Sciatic nerve (tissue), 2 donors: ENCODE results near the gene MAML3. TPM values are rescaled to one million over a fixed set of nuclear protein-coding genes. Genes with fewer than 3 reads are reported as not detected.
A peak's percentile ranks its signal among the peaks of the same experiment; 100 is the strongest.

ENCODE experiments used
- ATAC-seq: fragments of 200-7000 bp; cut with Tn5 transposase; one replicate; pipeline ENCODE4 v1.9.1; 2020; ENCODE audit warnings: mild to moderate bottlenecking, moderate library complexity
- DNase-seq: peaks from one replicate; pipeline ENCODE4 v3.0.0-alpha.2; 2020; ENCODE audit warnings: low spot score
- intact Hi-C: fragments of 100-400 bp; cut with DNase I; formaldehyde crosslinking; loops from one replicate; pipeline ENCODE4 v1.14.2; 2022
- total RNA-seq: library from RNA; stranded (reverse); fragmentation: NEBNext Ultra II Directional; extraction: Animal tissue kit (Norgen Biotek cat#: 25700); gene quantifications from one replicate; pipeline ENCODE4 v1.2.1, GENCODE V29; 2021
- donor health status: DM: no; HTN: no; CAD: no.
- donor health status: DM: no; HTN: no; CAD: no.

Gene MAML3
- total RNA-seq, 1 donor from 2014 or later: 11.0 TPM

DNA sequence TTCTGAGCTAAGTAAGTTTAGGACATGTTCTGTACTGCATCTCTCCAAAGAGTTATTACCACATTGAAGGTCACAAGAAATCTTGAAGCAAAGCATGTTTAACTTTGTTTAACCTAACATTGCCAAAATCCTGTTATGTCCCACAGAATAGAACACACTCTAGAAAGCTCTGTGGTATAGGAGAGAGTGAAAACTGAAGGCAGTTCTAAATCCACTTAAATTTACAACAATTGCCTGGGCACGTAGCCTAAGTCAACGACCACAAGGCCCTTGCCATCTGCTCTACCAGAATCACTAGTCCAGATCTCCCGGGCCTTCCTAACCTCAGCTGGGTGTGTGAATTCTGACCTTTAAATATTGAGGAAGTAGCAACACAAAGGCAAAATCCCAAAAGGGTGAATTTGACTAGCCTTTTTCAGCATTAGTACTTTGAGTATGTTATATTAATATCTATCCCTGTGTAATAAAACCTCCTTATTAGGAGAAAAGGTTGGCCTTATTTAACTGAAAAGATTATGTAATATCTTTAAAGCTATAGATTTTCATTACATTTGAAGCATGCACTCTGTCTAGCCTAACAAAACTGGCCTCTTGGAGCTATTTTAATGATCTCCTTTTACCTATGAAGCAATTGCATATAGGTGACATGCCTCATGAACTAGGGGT lies 4.5 kb upstream of the MAML3 start:
- intact Hi-C loops: loop anchor here (5.0 to 10.0 kb wide), 2 partner anchors 84 to 424 kb away; no protein-coding TSS in a partner anchor
- ATAC-seq (no peak), DNase-seq (no peak)

DNA sequence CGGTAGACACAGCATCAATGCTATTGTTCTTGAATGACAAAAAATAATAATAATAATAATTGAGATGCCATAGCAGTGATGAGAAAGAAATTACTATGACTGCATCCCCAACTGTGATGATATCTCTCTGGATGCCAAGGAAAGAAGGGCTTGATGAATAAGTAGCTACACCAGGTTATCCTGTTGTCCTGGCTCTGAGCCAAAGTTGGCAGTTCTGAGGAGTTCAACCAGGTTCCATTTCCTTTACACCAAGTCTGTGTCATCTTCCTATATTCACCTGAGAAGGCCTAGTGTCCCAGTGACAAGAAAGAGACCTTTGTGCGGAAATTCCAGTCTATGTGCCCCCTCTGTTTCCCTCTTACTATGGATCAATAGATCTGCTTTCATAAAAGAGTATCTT lies 3.4 kb upstream of the MAML3 start:
- intact Hi-C loops: loop anchor here (5.0 to 10.0 kb wide), 2 partner anchors 85 to 423 kb away; no protein-coding TSS in a partner anchor
- ATAC-seq (no peak), DNase-seq (no peak)

DNA sequence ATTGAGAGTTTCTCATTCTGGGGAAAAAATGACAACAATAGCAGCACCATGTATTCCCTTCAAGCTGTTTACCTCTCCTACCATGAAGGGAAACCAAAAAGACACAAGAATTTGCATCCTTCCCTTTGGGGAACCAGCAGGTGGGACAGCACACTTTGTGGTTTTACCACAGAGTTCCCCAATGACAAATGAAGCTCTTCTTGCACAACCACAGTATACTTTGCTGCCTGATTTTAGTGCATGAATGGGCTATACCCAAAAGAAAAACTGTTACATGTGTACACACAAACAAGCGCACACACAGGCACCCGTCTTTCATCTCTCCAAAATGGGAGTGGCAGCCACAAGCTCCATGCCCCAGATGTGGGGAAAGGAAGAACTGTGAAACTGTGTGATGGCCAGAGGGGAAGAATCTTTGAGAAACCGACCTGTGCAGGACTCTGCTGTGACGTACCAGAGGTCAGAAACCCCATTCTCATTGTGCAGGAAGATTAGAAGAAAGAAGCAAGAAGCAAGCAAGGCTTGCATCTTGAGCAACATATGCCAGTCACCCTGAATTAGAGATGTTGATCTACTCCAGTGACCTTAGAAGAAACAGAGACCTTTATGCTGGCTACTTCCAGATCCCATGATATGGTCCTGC lies 2.7 kb upstream of the MAML3 start:
- intact Hi-C loops: loop anchor here (5.0 to 10.0 kb wide), 2 partner anchors 86 to 422 kb away; no protein-coding TSS in a partner anchor
- ATAC-seq: no peak
- DNase-seq: no peak

DNA sequence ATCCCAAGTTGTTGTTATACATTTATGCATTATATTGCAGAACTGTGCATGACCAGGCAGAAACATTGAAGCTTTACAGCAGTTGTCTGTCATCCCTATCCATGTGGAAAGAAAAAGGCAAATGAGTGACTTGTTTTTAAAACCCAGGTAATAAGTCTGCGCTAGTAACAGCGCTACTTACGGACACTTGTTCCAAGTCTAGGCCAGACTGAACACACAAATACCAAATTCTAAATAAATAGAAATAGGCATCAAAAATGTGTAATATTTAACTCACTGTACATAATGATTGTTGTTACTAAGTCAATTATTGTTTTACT lies 548 bp upstream of the MAML3 start:
- ATAC-seq: no peak
- intact Hi-C loops: loop anchor here (1.0 to 10.0 kb wide), 3 partner anchors 21 to 420 kb away; no protein-coding TSS in a partner anchor
- no peak for DNase-seq

DNA sequence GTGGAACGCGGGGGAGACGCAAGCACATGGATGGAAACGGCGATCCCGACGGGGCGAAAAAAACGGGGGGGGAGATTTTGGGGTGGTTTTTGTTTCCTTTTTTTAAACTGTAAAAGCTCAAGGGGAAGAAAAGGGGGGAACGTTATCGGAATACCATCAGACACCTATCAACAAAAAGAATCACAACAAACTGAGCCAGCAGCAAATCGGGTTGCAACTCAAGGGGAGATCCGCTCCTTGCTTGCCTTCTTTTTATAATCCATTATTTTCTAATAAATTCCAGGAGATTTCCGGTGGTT lies 616 bp downstream of the MAML3 start:
- intact Hi-C loops: loop anchor here (5.0 to 10.0 kb wide), 2 partner anchors 99 to 419 kb away; no protein-coding TSS in a partner anchor
- DNase-seq (no peak), ATAC-seq (no peak)

DNA sequence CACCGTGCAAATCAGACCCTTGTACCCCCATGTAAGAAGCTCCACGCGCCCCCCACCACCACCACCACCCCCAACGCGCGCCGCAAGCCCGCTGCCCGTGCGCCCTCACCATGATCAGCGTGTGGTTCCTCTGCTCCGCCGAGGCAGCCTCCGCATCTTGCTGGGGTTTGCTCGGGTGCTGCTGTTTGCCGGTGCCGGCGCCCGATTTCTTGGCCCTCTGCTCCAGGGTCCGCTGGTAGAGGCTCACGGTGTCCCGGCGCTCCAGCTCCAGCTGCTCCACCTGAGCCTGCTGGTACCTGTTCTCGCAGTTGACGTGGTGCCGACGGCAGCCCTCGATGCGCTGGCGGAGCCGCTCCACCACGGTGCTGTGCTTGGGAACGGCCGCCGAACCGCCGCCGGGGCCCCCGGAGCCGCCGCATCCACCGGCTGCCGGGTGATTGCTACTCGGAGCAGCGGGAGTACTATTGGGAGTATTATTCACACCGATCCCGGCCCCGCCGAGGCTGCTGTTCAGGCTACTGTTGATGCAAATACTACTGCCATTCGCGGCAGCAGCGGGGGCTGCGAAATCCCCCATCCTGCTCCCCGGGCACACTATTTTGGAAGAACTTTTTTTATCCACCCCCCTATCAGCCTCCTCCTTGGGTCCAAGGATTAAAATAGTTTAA lies 1.1 kb downstream of the MAML3 start:
- intact Hi-C loops: loop anchor here (5.0 to 10.0 kb wide), 2 partner anchors 99 to 418 kb away; no protein-coding TSS in a partner anchor
- DNase-seq: peak; percentile 79
- ATAC-seq: peak; percentile 3

DNA sequence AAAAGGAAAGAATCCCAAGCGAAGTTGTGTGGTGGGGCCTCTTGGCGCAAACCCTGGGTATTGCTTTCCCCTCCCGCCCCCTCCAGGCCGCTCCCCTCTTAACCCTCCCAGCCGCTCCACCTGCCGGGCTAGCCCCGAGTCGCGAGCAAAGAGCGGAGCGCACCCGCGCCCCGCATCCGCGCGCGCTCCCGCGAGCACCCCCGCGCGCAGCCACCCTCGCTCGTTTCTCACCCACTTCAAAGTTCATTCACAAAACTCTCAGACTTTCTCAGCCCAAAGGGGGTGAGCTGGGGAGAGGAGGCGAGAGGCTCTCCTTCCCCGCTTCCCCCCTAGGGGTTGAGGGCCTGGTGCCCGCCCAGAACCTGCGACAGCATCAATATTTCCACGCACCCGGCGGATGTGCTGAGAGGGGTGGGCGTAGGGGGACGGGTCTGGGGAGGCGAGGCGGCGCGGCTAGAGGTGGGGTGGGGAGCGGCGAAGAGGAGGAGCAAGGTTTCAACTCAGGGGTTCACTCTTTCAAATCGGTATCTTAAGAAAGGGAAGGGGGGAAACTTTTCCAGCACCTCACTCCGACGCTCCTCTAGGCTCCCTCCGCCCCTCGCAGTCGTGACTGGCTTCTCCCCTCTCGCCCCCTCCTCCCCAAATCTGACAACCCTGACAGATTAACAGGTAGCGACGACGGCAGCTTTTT lies 1.8 kb downstream of the MAML3 start:
- DNase-seq (peak; percentile 83), ATAC-seq (peak; percentile 37)
- intact Hi-C loops: loop anchor here (5.0 to 10.0 kb wide), 2 partner anchors 100 to 417 kb away; no protein-coding TSS in a partner anchor

DNA sequence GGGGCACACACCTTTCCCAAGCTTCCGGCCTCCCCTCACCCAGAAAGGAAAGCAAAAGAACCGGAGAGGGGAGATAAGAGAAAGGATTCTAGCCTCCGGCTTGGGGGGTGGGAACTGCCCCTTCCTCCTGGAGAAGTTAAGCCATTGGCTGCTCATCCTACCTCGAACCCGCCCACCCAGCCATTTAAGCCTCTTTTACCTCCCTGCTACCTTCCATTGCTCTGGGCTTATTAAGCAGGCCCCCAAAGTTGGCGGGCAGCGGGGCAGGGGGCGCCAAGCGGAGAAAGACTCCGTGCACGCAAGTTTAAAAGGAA lies 2.3 kb downstream of the MAML3 start:
- ATAC-seq: peak; percentile 35
- intact Hi-C loops: loop anchor here (5.0 to 10.0 kb wide), 2 partner anchors 101 to 417 kb away; no protein-coding TSS in a partner anchor
- peak; percentile 83 for DNase-seq

DNA sequence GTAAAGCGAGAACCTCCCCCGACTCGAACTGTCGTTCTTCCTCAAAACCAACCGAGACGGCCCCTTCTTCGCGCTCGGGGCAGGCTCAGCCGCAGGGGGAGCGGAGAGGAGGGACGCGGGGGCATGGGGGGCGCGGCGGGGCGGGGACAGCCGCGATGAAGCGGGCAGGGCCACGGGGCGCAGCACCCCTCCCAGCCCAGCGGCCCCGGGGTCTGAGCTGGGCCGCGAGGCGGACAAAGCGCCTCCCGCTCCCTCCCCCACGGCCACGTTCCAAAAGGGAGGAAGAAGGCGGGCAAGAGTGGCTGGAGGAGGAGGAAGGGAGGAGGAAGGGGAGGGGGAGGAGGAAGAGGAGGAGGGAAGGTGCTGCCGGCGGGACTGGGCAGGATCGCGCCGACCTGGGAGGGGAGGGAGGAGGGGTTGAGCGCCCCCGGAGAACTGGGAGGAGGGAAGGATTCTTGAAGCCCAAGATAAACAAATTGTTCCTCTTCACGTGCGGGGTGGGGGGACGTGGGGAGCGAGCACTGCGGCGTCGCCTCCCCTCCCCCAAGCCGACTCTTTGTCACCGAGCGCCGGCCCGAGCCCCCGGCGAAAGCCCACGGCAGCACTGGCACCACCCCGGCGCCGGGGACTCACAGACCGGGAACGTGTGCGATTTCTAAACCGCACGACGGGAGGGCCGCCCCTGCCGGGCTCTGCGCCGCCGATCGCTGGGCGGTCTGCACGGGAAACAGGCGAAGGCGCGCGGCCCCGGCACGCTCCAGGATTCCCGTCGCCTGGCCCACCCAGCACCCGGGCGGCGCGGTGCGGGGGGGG lies 2.9 kb downstream of the MAML3 start:
- intact Hi-C loops: loop anchor here (5.0 to 10.0 kb wide), 2 partner anchors 101 to 416 kb away; no protein-coding TSS in a partner anchor
- peak; percentile 95 for DNase-seq
- peak; percentile 82 for ATAC-seq

DNA sequence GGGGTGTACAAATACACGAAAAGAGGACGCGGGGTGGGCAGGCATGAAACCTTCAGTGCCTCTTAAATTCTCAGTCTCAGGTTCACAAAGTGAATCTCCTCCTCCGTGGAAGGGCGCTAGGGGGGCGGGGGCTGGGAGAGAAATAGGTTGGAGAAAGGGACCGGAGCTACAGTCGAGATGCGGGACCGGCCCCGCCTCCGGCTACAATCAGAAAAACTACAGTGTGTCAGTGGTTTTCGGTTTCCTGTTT lies 3.4 kb downstream of the MAML3 start:
- ATAC-seq: no peak
- intact Hi-C loops: loop anchor here (5.0 to 10.0 kb wide), 2 partner anchors 102 to 416 kb away; no protein-coding TSS in a partner anchor
- no peak for DNase-seq

DNA sequence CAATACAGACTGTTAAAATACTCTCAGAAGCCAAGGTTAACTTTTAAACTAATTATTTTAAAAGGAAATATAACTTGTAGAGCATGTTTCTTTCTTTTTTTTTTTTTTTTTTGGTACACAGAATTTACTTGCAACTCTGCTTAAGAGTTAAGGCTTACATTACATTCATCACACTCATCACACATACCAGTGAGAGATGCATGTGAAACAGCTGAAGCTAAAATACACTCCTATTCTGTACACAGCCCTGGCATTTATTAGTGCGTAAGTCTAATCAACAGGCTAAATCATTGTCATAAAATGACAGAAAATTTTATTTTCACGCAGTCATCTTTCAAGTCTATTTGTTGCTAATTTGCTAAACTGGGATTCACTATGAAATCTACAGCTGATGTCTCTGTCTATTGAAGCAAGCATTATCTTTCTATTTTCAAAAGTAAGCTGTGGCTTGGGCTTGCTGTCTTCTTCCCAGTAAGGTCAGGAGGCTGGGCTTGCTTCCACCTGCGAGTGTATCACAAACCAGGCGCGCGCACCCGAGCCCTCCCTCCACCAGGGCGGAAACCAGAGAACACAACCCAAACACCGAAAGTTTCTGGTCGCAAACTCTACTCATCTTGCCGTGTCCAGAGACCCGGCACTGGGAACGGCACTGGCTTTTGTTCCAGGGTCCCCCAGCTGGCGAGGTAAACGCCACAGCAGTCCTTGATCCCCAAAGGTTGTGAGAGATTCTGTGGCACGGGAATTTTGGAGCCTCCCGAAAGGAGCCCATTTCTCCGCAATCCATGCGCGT lies 3.9 kb downstream of the MAML3 start:
- ATAC-seq (peak; percentile 34), DNase-seq (peak; percentile 84)
- intact Hi-C loops: loop anchor here (5.0 to 10.0 kb wide), 2 partner anchors 102 to 415 kb away; no protein-coding TSS in a partner anchor

DNA sequence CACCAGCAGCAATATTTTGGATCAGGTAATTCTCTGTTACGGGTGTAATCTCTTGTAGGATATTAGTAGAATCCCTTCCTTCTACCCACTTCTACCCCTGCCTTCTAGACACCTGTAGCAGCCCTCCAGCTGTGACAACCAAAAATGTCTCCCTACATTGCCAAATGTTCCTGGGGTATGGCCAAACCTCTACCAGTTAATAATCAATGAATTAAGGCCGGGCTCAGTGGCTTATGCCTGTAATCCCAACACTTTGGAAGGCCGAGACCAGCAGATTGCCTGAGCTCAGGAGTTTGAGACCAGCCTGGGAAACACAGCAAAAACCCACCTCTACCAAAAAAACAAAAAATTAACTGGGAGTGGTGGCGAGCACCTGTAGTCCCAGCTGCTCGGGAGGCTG lies 9.9 kb downstream of the MAML3 start:
- DNase-seq: no peak
- intact Hi-C loops: no loop called here
- no peak for ATAC-seq

DNA sequence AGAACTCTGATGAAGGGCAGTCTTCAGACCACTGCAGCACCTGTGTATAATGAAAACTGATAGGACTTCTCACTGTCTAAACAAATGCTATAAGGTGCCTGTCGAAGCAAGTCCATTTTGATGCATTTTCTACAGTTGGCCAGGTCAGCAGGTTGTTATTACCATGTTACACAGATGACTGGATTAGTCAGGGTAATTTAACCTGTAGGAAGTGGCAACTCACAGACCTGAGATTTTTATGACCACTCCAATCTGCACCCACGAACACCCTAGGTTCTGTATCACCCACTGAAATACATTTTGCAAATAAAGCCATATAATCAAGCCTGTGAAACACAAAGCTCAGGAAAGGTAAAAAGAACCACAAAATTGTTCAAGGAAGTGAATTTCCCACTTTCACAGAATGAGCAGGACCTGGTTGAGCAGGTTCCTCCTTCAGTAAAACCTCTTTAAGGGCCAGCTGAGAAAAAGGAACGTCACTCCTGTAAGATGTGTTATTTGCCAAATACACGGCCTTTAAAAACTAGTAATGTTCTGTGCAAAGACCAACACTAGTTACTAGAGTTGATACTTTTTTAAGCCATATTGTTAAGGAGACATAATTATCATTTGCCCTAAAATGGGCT lies 12.7 kb downstream of the MAML3 start:
- DNase-seq: no peak
- intact Hi-C loops: no loop called here
- no peak for ATAC-seq

DNA sequence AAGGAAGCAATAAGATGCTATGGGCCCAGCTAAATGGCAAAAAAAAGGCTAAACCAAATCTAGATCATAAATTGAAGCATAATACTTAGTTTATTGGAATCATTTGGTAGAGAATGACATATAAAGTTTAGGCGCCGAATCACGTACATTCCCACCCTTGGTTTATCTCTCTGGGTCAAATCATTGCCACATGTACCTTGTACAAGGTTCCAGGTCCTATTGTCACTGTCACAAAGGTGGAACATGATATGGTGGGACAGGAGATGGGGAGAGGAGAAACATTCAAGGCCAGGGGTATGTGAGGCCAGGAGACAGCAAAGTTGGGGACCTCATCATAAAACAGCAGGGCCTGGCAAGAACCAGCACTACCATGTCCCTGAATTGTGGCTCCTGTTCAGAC lies 13.4 kb downstream of the MAML3 start:
- DNase-seq (no peak), ATAC-seq (no peak)
- intact Hi-C loops: no loop called here

DNA sequence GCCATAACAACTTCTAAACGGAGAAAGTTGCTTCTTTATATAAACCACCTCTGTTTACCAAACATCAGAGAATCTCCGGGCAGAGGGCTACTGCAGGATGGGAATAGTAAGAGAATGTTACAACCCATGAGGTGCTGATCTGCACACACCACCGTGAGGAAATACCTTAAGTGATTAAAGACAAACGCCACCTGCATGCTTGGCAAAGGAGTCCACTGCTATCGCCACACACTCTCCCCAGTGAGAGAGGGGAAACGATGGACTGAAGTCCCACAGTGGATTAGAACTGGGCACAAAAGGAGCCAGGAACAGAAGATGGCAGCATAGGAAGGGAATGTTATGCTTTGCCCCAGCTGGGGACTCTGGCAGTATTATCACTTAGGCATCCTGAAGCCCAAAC lies 15.6 kb downstream of the MAML3 start:
- intact Hi-C loops: no loop called here
- ATAC-seq (no peak), DNase-seq (no peak)

DNA sequence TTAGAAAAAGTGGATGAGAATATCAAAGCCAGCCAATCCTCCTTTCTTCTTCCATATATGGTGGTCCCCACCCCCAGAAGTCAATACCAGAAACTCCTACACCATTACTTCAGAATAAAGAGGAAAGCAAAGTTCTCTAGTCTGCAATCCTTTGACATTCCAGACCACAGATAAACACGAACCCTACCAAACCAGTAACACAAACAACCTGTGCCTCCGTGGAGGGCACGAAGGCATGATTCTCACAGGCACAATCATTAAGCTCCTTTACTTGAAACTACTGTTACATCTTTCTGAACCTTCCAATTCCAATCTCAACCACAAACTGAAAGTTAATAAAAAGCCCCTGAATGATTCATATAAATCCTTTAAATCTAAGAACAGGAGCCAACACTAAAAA lies 16.3 kb downstream of the MAML3 start:
- intact Hi-C loops: no loop called here
- DNase-seq (no peak), ATAC-seq (no peak)

DNA sequence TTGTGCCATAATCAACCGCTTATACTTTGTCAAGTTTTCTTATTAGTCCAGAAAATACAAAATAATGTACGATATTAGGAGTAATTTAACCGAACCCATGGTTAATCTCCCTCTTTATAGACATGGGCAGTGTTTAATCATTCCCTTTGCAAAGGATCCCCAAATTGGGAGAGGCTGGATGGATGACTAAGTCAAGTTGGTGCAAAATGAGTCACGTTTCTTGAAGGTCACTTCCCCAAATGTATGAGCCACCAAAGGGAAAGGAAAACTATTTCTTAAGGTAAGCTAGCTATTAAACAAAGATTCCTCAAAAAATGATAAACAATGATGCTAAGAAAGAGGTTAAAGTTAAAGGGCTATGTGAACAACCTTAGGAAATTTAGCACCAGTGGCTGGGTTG lies 17.5 kb downstream of the MAML3 start:
- DNase-seq (no peak), ATAC-seq (no peak)
- intact Hi-C loops: no loop called here
